IPS DF 6.9 (cell line): ENCODE data around the gene AAGAB.

Source experiments
- DNase-seq: peaks from one replicate; pipeline ENCODE4 v3.0.0-alpha.2; 2013; ENCODE audit warnings: low read depth, low spot score
- H3K27ac ChIP-seq: one replicate; pipeline ENCODE4 v1.5.1; 2013; ENCODE audit warnings: low read length, control low read depth
- H3K27me3 ChIP-seq: 2 replicates; pipeline ENCODE4 v1.6.1; 2013; ENCODE audit warnings: mild to moderate bottlenecking, low read length; ENCODE audit not compliant: control insufficient read depth, insufficient read depth
- H3K36me3 ChIP-seq: 2 replicates; pipeline ENCODE4 v1.6.1; 2013; ENCODE audit warnings: low read length; ENCODE audit not compliant: control insufficient read depth, insufficient read depth
- H3K4me1 ChIP-seq: 2 replicates; pipeline ENCODE4 v1.6.1; 2013; ENCODE audit warnings: low read length; ENCODE audit not compliant: control insufficient read depth, insufficient read depth
- H3K4me3 ChIP-seq: 2 replicates; pipeline ENCODE4 v1.5.1; 2013; ENCODE audit warnings: mild to moderate bottlenecking, low read length
- H3K9me3 ChIP-seq: 2 replicates; pipeline ENCODE4 v1.6.1; 2013; ENCODE audit warnings: low read length, inconsistent platforms; ENCODE audit not compliant: control insufficient read depth, insufficient read depth
- WGBS: extraction: QIAGEN DNeasy Blood & Tissue Kit; methylation state at CpG from one replicate; pipeline ENCODE4 v1.1.7; 2013; ENCODE audit warnings: mixed read lengths, missing lambda C conversion rate; ENCODE audit not compliant: insufficient read length, insufficient coverage; 5-methylcytosine and 5-hydroxymethylcytosine counted together

AAGAB gene

GRCh38 chr15:67174864-67175573, 79.4 kb downstream of the AAGAB start:
- Histone ChIP-seq H3K27ac (no peak overlapping the region), H3K27me3 (no peaks in the 10 kb centered on the region), H3K4me3 (no peak overlapping the region), H3K4me1 (0 out of 2 replicates have a peak, but pooled peaks cover 2% of the 10 kb centered on the region), H3K9me3 (no peaks in the 10 kb centered on the region), H3K36me3 (no peaks in the 10 kb centered on the region)
- no peak for DNase-seq
- no CpG with 5 or more reads among the region's 9 CpGs for WGBS

DNA sequence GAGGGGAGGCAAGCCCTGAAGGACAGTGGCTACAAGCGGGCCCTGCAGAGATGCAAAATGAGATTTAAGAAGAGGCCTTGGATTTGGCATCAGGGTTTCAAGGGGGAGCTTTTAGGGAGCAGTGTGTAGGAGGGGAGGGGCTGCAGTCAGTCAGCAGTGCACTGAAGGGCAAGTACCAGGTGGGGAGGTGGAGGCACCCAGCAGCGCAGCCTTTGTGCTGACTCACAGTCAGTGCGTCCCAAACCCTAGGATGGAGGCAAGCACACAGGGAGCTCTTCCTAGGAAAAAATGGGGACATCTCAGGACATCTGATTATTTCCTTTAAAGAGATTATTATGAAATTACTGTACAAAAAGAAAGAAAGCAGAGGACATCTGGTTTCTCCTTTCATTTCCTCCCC, 80.0 kb downstream of the AAGAB start:
- Histone ChIP-seq H3K4me1 (0 out of 2 replicates have a peak, but pooled peaks cover 2% of the 10 kb centered on the region), H3K4me3 (no peak overlapping the region), H3K36me3 (no peaks in the 10 kb centered on the region), H3K27ac (no peak overlapping the region), H3K9me3 (no peaks in the 10 kb centered on the region), H3K27me3 (no peaks in the 10 kb centered on the region)
- no CpG with 5 or more reads among the region's 3 CpGs for WGBS
- DNase-seq: no peak

GRCh38 chr15:67173786-67174185, 80.7 kb downstream of the AAGAB start:
- Histone ChIP-seq H3K9me3 (no peaks in the 10 kb centered on the region), H3K27ac (no peak overlapping the region), H3K27me3 (no peaks in the 10 kb centered on the region), H3K4me1 (0 out of 2 replicates have a peak, but pooled peaks cover 2% of the 10 kb centered on the region), H3K36me3 (no peaks in the 10 kb centered on the region), H3K4me3 (no peak overlapping the region)
- DNase-seq: no peak
- no CpG with 5 or more reads among the region's 8 CpGs for WGBS

GRCh38 chr15:67173005-67173404, 81.5 kb downstream of the AAGAB start:
- H3K27me3 ChIP-seq: no peaks in the 10 kb centered on the region
- 0 out of 2 replicates have a peak, but pooled peaks cover 2% of the 10 kb centered on the region for H3K4me1 ChIP-seq
- DNase-seq: no peak
- H3K4me3 ChIP-seq: no peak overlapping the region
- H3K27ac ChIP-seq: no peak overlapping the region
- H3K36me3 ChIP-seq: no peaks in the 10 kb centered on the region
- H3K9me3 ChIP-seq: no peaks in the 10 kb centered on the region
- no CpG with 5 or more reads among the region's 8 CpGs for WGBS

DNA sequence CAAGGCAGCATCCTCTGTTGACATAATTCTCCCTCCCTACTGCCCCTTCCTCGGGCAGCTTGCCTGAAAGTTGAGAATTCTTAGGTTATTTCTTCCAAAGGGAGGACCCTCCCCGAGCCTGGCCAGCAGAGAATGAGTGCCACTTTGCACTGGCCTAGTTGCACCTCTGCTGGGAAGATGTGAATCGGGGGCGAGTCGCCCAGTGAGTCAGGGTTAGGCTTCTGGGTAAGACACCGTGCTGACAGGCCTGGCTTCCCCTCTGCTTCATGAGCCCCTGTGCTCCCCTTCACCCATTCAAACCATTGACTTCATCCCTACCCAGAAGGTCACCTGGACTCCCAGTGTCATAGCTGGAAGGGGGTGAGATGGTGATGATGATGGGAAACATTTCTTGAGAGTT, 82.3 kb downstream of the AAGAB start:
- Histone ChIP-seq H3K27me3 (no peaks in the 10 kb centered on the region), H3K27ac (no peak overlapping the region), H3K36me3 (no peaks in the 10 kb centered on the region), H3K9me3 (no peaks in the 10 kb centered on the region), H3K4me3 (no peak overlapping the region), H3K4me1 (0 out of 2 replicates have a peak, but pooled peaks cover 2% of the 10 kb centered on the region)
- DNase-seq: no peak
- WGBS: no CpG with 5 or more reads among the region's 6 CpGs

DNA sequence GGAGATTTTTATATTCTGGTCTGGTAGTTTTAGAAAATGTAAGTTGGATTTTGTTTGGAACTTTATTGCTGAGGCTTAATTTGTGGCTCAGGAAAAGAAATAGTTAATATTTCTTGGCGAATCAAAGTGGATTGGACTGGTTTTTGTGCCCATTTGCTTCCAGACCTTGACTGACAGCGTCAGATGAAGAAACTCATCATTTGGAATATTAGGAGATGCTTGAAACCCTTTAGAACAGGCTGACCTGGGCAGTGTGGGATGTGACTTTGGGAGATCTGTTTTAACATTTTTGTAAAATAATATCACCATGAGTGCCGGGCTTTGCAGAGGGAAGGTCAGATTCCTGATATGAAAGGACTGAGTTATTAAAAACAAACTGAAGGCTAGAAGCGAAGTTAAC, 83.0 kb downstream of the AAGAB start:
- Histone ChIP-seq H3K36me3 (no peaks in the 10 kb centered on the region), H3K9me3 (no peaks in the 10 kb centered on the region), H3K27me3 (no peaks in the 10 kb centered on the region), H3K27ac (no peak overlapping the region), H3K4me3 (no peak overlapping the region), H3K4me1 (peaks cover 2% of the 10 kb centered on the region; the same call in 1 of the 2 replicates)
- WGBS: no CpG with 5 or more reads among the region's 4 CpGs
- no peak for DNase-seq

DNA sequence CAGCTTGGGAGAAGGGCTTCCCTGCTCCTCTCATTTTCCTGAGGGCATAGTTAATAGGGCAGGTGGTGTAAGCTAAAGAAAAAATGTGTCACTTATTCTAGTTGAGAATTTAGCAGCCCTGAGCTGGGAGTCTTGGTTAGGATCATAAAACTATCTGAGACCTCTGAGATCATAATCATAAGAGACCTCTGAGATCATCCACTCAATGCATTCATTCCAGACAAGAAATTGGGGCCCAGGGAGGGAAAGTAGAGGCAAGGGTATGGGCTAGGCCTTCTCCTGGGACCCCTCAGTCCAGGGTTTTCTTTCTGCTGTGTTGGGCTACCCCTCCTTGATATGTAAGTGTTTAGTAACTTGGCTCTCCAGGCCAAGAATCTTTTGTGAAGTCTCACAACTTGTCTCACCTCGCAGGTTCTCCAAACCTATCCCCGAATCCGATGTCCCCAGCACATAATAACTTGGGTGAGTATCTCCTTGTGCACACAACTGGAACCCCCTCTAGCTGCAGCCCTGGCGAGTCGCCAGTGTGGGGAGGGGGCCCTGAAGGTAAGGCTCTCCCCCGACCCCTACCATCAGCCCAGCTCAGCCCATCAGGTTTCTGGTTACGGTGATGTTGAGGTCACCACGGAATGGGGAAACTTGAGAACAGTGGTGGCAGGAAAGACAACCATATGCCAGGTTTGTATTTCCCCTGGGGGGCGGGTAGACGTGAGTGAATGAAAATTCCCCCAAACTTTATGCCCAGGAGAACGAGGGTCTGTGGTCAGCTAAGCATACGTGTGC, 84.1 kb downstream of the AAGAB start:
- no peak for DNase-seq
- no CpG with 5 or more reads among the region's 12 CpGs for WGBS
- no peaks in the 10 kb centered on the region for H3K9me3 ChIP-seq
- H3K27ac ChIP-seq: no peak overlapping the region
- H3K4me1 ChIP-seq: peaks cover 6% of the 10 kb centered on the region; the same call in 1 of the 2 replicates
- no peaks in the 10 kb centered on the region for H3K36me3 ChIP-seq
- H3K4me3 ChIP-seq: no peak overlapping the region
- H3K27me3 ChIP-seq: no peaks in the 10 kb centered on the region

GRCh38 chr15:67168694-67169093, 85.8 kb downstream of the AAGAB start:
- no peak overlapping the region for H3K27ac ChIP-seq
- WGBS: no CpG with 5 or more reads among the region's 6 CpGs
- H3K36me3 ChIP-seq: no peaks in the 10 kb centered on the region
- peaks cover 11% of the 10 kb centered on the region for H3K4me1 ChIP-seq
- H3K9me3 ChIP-seq: no peaks in the 10 kb centered on the region
- H3K27me3 ChIP-seq: no peaks in the 10 kb centered on the region
- no peak for DNase-seq
- no peak overlapping the region for H3K4me3 ChIP-seq

GRCh38 chr15:67167091-67167490, 87.4 kb downstream of the AAGAB start:
- no peak overlapping the region for H3K27ac ChIP-seq
- no peak overlapping the region for H3K4me3 ChIP-seq
- H3K27me3 ChIP-seq: no peaks in the 10 kb centered on the region
- WGBS: no CpG with 5 or more reads among the region's 4 CpGs
- no peaks in the 10 kb centered on the region for H3K9me3 ChIP-seq
- H3K4me1 ChIP-seq: peaks cover 13% of the 10 kb centered on the region
- DNase-seq: no peak
- no peaks in the 10 kb centered on the region for H3K36me3 ChIP-seq

DNA sequence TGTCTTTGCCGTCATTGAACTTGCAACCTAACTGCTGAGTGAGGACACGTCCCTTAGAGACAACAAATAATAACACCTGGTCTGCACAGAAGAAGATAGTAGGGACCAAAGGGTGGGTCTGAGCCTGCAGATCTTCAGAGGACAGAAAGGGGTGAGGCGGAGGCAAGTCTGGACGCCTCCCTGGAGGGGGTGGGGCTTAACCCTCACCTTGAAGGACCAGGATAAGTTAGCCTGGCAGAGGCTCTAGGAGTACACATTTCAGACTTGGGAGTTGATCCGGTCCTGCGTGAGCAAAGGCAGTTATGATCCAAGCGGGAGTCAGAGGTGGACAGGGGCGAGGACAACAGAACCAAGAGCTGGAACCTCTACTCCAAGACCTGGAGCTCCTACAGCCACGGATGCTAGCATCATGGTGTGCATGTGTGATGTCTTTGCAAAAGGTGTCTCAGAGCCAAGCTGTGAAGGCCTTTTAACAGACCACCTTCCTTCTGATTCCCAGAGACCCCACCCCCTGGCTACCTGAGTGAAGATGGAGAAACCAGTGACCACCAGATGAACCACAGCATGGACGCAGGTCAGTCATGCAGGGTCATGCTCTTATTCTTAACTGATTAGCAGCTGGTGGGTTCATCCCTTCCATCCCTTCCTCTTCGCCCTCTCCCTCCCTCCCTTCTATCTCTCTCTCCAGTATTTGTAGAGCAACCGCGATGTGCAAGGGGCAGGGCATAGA, 88.0 kb downstream of the AAGAB start:
- Histone ChIP-seq H3K4me3 (no peak overlapping the region), H3K9me3 (no peaks in the 10 kb centered on the region), H3K27ac (no peak overlapping the region), H3K4me1 (peaks cover 13% of the 10 kb centered on the region), H3K36me3 (no peaks in the 10 kb centered on the region), H3K27me3 (no peaks in the 10 kb centered on the region)
- no CpG with 5 or more reads among the region's 13 CpGs for WGBS
- DNase-seq: no peak
